Measurements from ENCODE around the gene CCDC27.

DNA sequence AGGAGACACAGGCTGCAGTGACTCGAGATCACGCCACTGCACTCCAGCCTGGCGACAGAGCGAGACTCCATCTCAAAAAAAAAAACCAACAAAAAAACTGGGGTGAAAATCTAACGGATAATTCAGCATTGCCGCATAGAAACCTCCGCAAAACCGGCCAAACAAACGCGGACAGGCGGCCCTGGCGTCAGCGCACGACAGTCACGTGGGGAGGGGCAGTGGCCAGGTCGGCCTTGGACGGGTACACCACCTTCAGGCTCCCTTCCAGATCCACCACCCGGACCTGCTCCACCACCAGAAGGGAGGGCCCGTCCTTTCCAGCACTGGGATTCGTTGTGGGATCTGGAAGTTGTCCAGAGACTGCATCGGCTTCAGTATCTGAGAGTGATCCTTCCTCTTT is 28.7 kb downstream of the CCDC27 start:
- TF ChIP-seq CTCF (IDR thresholded peaks at IDR 0.05) (no peak), POLR2A (IDR thresholded peaks at IDR 0.05) (no peak)
